ENCODE data around the gene GPS2.

DNA sequence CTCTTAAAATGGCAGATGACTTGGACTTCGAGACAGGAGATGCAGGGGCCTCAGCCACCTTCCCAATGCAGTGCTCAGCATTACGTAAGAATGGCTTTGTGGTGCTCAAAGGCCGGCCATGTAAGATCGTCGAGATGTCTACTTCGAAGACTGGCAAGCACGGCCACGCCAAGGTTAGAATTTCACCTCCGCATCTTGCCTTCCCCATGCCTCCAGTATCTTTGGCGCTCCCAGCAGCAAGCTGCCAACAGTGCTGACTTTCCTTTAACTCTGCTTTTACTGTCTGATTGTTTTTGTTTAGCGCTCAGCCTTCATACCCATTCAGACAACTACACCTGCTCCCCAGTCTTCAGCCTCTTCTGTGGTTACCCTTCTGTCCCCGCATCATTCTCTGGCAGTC, 5.5 kb downstream of the GPS2 start:
- TF ChIP-seq CTCF (IDR thresholded peaks at IDR 0.05; ENCODE audit: low read depth, low read length) = no peak
- no peak for TF ChIP-seq EZH2phosphoT487 (IDR thresholded peaks at IDR 0.05; ENCODE audit: low read depth)

Data from OCI-LY3 (cell line).